GM18861 (cell line): ENCODE data around the gene CDC42BPB.

Experiments used
- ATAC-seq: cut with Tn5 transposase; IDR thresholded peaks from one replicate; pipeline ENCODE4 v1.9.1; 2021; ENCODE audit not compliant: unreplicated experiment

CDC42BPB gene

DNA sequence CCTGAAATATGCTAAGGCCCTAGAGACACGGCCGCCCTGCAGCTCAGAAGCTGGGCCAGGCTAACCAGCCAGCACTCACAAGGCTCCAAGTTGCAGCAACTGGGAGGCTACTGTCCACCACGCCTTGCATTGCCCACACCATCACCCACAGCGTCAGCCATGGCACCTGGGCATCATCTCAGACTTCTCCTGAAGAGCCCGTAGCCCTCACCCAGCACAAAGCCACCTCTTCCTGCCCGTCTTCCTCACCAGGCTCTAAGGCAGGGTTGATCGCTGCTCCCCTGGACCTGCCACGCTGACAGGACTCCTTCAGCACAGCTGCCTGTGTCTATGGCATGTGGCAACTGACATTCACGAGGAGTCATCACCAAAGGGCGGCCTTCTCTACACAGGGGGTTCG is 38.1 kb downstream of the CDC42BPB start:
- no peak for ATAC-seq

GRCh38 chr14:103016594-103016993 is 40.8 kb downstream of the CDC42BPB start:
- ATAC-seq = no peak

GRCh38 chr14:103016071-103016470 is 41.3 kb downstream of the CDC42BPB start:
- no peak for ATAC-seq

DNA sequence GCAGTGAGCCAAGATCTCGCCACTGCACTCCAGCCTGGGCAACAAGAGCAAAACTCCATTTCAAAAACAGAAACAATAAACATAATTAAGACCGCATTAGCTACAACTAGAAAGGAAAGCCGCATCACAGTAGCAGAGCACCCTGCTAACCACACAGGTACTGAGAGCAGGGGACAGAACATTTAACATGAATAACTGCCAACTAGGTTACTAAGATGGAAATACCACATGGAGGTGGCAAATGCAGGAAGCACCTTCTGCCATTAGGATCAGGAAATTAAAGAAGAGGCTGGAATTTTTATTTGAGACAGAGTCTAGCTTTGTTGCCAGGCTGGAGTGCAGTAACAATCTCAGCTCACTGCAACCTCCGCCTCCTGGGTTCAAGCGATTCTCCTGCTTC is 41.9 kb downstream of the CDC42BPB start:
- ATAC-seq = no peak

GRCh38 chr14:103014466-103015228 is 42.7 kb downstream of the CDC42BPB start:
- ATAC-seq = no peak

DNA sequence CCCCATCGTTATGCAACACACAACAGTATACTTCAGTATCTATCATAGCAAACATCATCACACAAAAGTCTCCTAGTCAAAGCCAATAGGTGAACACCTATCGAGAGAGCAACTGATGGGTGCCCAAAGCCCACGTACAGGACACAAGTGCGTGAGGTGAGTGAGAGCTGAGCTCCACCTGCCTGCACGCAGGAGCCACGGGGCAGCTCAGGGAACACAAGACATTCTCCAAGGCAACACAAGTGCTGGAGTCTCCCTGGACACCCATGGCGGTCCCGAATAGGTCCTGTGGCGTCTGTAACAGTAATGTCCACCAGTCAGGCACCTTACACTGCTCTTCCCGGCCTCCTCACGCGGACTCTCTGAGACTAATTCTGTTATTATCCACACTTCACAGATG is 44.3 kb downstream of the CDC42BPB start:
- ATAC-seq = no peak

DNA sequence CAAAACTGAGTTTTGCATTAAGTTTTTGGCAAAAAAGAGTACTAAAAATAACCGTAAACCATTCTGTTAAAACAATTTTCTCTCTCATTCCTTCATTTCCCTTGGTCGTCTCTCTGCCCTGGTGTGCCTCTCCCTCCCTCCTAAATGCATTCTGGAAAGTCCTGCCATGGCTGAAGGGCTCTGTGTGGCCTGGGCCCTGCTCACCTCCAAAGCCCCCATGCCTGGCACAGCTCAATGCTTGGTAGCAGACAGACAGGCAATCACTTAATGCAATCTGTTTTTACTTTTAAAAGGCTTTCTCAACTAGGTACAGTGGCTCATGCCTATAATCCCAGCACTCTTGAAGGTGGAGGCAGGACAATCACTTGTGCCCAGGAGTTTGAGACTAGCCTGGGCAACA is 47.8 kb downstream of the CDC42BPB start:
- ATAC-seq = no peak

GRCh38 chr14:103008768-103009357 is 48.5 kb downstream of the CDC42BPB start:
- no peak for ATAC-seq

DNA sequence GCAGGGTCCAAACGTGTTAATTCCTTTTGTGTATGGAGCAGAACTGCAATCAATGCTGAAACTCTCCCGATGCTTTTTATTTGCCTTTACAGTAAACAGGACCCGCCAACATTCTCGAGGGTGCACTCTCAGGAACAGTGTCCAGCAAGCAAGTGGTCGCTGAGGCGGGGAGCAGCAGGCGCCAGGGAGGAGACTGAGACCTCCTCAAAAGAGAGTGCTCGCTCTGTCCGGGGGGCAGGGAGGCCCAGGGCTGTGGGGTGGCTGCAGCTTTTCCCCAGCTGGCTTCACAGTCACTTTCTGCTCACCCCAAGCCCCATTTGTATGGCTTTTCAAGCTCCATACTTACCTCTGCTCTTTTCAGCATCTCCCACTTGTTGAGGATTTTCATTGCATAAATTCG is 49.2 kb downstream of the CDC42BPB start:
- ATAC-seq = no peak

DNA sequence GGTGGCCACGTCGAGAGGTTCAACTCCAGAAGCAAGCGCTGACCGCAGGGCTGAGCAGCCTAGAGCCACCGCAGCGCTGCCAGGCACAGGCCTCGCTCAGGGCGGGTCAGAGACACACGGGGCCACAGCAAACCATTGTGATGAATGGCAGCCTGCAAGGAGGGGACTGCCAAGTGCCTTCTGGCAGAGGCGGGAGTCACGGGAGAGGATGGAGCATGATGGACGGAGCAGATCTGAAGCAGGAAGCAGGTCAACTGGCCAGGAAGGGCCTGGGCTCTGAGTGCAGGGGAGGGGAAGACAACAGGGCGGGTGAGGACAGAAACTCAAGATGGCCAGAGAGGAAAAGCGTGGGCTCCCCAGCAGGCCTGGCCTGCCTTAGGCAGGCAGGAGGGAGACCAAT is 49.8 kb downstream of the CDC42BPB start:
- ATAC-seq = no peak

- ATAC-seq = no peak
Measured at GRCh38 chr14:103006991-103007520, 50.3 kb downstream of the CDC42BPB start.

- ATAC-seq = no peak
Measured at GRCh38 chr14:103006106-103006505, 51.2 kb downstream of the CDC42BPB start.

DNA sequence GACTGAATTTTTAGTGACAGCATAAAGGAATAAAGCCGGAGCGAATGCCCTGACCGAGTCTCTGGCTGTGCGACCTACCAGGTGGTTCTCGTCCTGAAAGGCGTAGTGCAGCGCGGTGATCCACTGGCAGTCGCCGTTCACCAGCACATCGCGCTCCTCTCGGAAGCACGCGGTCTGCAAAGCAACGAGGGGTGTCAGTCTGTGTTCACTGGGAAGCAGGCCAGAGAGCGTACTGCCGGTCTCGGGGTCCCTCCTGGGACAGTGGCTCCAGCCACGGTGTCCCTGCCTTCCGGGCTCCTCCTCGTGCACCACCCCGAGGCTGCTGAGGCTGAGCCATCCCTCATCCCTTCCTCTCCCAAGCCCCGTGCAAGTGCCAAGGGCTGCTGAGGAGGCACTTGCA is 53.5 kb downstream of the CDC42BPB start:
- ATAC-seq = no peak

GRCh38 chr14:103003351-103003615 is 54.1 kb downstream of the CDC42BPB start:
- ATAC-seq = no peak

DNA sequence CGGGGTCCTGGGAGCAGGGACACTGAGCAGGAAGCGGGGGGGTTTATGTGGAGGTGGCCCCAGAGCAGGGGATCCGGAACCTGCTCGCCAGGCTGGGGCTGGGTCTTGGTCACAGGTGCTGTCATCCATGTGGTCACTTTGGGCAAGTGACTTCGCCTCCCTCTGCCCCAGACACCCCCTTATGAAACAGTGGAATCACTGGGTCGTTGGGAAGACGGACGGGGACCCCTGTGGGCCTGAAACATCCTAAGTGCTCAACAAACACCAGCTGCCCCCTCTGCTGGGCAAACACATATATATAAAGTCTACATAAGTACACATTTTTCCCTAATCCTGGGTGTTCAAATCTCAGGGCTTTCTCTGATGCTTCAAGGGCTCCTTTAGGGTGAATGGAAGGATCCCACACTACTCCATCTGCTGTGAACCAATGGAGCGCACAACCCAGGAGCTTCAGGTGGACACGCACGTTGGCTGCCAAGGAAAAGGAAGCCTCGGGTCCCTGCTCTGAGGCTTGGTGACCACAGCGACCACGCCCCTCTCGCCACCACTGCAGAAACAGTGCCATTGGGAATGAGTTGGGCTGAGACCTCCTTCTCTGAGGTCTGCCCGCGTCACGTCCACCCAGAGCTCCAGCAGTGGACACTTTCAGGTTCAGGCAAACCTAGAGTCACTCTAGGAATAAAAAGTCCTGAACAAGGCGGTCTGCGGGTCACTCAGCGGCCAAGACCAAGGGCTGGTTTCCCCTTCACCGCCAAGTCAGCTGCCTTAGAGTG is 54.6 kb downstream of the CDC42BPB start:
- no peak for ATAC-seq

- ATAC-seq = no peak
Measured at GRCh38 chr14:103001651-103002396, 55.5 kb downstream of the CDC42BPB start.

DNA sequence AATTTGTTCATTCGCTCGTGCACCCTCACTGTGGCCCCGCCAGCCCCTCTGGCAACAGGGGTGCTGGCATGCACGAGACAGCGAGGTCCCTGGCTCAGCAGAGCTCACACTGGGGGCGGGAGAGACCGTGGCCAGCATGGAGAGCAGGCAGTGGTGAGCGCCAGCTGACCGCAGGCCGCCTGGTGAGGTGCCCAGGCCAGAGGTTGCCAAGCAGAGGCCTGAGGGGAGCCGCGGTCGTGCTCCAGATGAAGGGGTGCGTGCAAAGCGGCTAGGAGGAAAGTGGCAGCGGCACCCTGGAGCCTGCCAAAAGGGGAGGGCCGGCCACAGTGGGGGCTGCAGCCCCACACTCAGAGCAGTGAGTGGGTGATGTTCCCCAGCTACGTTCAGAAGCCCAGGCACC is 56.1 kb downstream of the CDC42BPB start:
- no peak for ATAC-seq

- ATAC-seq = no peak
Measured at GRCh38 chr14:103000291-103000921, 56.9 kb downstream of the CDC42BPB start.

DNA sequence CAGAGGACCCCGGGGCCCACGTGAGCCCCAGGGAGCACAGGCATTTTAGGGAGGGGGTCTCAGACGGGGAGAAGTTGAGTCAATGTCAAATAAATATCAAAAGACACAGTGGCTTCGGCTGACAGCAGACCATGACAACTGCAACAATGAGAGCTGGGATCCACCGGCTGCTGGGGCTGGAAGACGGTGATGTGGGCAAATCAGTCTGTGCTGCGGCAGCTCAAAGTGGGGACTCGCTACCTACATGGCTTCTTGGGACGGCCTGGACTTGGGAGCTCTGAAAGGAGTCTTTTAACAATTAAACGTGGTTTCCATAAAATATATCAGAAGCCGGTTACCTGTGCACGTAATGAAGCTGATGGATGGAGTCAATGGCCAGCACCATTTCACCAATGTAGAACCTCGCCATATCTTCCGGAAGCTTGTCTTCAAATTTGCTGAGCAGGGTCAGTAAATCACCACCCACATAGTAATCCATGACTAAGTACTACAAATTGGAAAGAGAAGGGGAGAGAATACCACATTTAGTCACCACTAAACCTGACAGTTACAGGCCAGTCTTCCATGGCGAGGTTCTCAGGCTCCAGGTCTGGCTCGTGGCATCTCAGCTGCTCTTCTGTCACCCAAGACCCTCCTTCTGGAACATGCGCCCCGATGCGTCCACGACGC is 58.0 kb downstream of the CDC42BPB start:
- no peak for ATAC-seq

- ATAC-seq = no peak
Measured at GRCh38 chr14:102998393-102998792, 59.0 kb downstream of the CDC42BPB start.
